Left ventricle myocardium inferior (tissue), 1 donor: ENCODE data around the gene PLA2G4C. TPM values are rescaled to one million over a fixed set of nuclear protein-coding genes. Genes with fewer than 3 reads are reported as not detected.

ENCODE experiments used
- DNase-seq: peaks from one replicate; pipeline ENCODE4 v3.0.0-alpha.2; 2020
- H3K27ac ChIP-seq: fragments of 200-600 bp; replicated peaks from 2 replicates; pipeline ENCODE4 v1.8.0; 2021
- H3K27me3 ChIP-seq: fragments of 200-600 bp; 2 replicates; pipeline ENCODE4 v1.8.0; 2021; ENCODE audit warnings: low read depth
- H3K36me3 ChIP-seq: fragments of 200-600 bp; 2 replicates; pipeline ENCODE4 v1.8.0; 2021
- H3K4me1 ChIP-seq: fragments of 200-600 bp; 2 replicates; pipeline ENCODE4 v1.8.0; 2021
- H3K4me3 ChIP-seq: fragments of 200-600 bp; 2 replicates; pipeline ENCODE4 v1.8.0; 2021; ENCODE audit warnings: mild to moderate bottlenecking, moderate library complexity
- H3K9me3 ChIP-seq: fragments of 200-600 bp; replicated peaks from 2 replicates; pipeline ENCODE4 v1.8.0; 2021
- CTCF ChIP-seq: fragments of 200-600 bp; IDR thresholded peaks from 2 replicates; pipeline ENCODE4 v1.8.0; 2021; ENCODE audit warnings: antibody characterized with exemption, mild to moderate bottlenecking, borderline replicate concordance
- intact Hi-C: fragments of 100-400 bp; cut with micrococcal nuclease; formaldehyde crosslinking; loops from one replicate; pipeline ENCODE4 v1.11.0; 2022
- total RNA-seq: library from RNA; stranded (reverse); fragmentation: NEBNext Ultra II Directional; extraction: Animal tissue kit (Norgen Biotek cat#: 25700); gene quantifications from one replicate; pipeline ENCODE4 v1.2.1, GENCODE V29; 2021
- donor health status: DM: no; HTN: yes; CAD: no; lungs with severe emphysema.

The PLA2G4C gene
- total RNA-seq, 1 donor from 2014 or later, result 35.3 TPM

DNA sequence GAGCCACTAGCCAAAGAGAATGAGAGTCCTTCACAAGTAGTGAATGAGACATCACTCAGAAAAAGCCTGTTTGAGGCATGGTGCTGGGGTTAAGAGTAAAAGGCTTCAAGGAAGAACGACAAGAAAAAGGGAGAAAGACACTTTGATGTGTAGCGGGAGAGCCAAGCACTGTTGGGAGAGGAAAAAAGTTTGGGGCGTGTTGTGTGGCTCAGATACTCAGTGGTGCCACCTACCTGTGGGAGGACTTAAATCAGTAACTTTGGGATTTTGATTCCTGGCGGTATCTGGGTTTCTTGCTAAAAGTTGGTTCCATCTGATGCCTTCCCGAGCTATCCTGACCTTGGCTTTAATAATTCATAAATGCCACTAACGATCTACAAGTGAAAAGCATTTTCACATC, 103.9 kb downstream of the PLA2G4C start:
- Histone ChIP-seq H3K27me3 (peaks cover 45% of the 10 kb centered on the region), H3K27ac (no peak overlapping the region), H3K4me1 (no peaks in the 10 kb centered on the region), H3K4me3 (no peak overlapping the region), H3K9me3 (peaks cover 16% of the 10 kb centered on the region), H3K36me3 (no peaks in the 10 kb centered on the region)
- intact Hi-C loops, result no loop called here
- TF ChIP-seq CTCF, result no peak
- no peak for DNase-seq

- no peak for TF ChIP-seq CTCF
- Histone ChIP-seq H3K9me3 (peaks cover 11% of the 10 kb centered on the region), H3K27me3 (peaks cover 45% of the 10 kb centered on the region), H3K4me3 (no peak overlapping the region), H3K4me1 (no peaks in the 10 kb centered on the region), H3K27ac (no peak overlapping the region), H3K36me3 (no peaks in the 10 kb centered on the region)
- intact Hi-C loops, result no loop called here
- no peak for DNase-seq
Observed at GRCh38 chr19:48004236-48004635, 106.4 kb downstream of the PLA2G4C start.

- Histone ChIP-seq H3K9me3 (peaks cover 9% of the 10 kb centered on the region), H3K4me3 (no peak overlapping the region), H3K27ac (no peak overlapping the region), H3K4me1 (no peaks in the 10 kb centered on the region), H3K27me3 (peaks cover 32% of the 10 kb centered on the region), H3K36me3 (no peaks in the 10 kb centered on the region)
- intact Hi-C loops, result no loop called here
- DNase-seq, result no peak
- no peak for TF ChIP-seq CTCF
Observed at GRCh38 chr19:48000846-48001245, 109.8 kb downstream of the PLA2G4C start.

DNA sequence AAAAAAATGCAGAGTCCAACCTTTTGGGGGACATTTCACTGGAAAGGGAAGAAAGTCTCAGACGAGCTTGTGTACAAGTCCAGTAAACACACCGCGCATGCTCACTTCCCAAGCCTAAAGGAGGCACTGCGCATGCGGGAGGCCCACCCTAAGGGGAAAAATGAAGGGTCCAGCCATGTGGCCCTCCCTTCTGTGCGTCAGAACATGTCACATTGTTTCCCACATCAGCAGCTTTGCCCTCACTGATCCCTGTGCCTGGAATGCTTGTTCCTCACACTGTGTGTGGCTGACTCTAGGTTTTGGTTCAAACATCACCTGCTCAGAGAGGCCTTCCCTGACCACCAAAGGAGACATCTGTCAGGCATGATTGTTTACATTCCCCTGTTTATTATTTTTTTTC, 111.8 kb downstream of the PLA2G4C start:
- Histone ChIP-seq H3K27me3 (peaks cover 32% of the 10 kb centered on the region), H3K9me3 (peaks cover 9% of the 10 kb centered on the region), H3K4me1 (no peaks in the 10 kb centered on the region), H3K4me3 (no peak overlapping the region), H3K36me3 (no peaks in the 10 kb centered on the region), H3K27ac (no peak overlapping the region)
- TF ChIP-seq CTCF, result no peak
- intact Hi-C loops, result no loop called here
- DNase-seq, result no peak

Other genes with a start within 250 kb of the PLA2G4C start
- not detected for gene SULT2A1, start 224.5 kb downstream of the PLA2G4C start, total RNA-seq
- not detected for gene BSPH1, start 118.6 kb downstream of the PLA2G4C start, total RNA-seq
- gene ELSPBP1, start 116.2 kb downstream of the PLA2G4C start, total RNA-seq, result not detected
- not detected for gene CABP5, start 66.7 kb downstream of the PLA2G4C start, total RNA-seq
- 3.4 TPM for gene LIG1, start 59.5 kb upstream of the PLA2G4C start, total RNA-seq
- gene ZSWIM9, start 59.9 kb upstream of the PLA2G4C start, total RNA-seq, result 7.6 TPM
- gene CARD8, start 145.1 kb upstream of the PLA2G4C start, total RNA-seq, result 33.3 TPM
- 0.55 TPM for gene ZNF114, start 159.3 kb upstream of the PLA2G4C start, total RNA-seq
- 32.1 TPM for gene EMP3, start 214.7 kb upstream of the PLA2G4C start, total RNA-seq